OCI-LY3 (cell line): ENCODE data around the gene BRSK2.

ENCODE experiments used
- H2AFZ ChIP-seq: fragments of 200-600, 300-600 bp; shearing (Covaris generic); 2 replicates; pipeline ENCODE4 v1.6.0; 2014; ENCODE audit warnings: antibody characterized with exemption, low read depth, low read length
- H3K27ac ChIP-seq: fragments of 200-600, 300-600 bp; sonication (generic); 2 replicates; pipeline ENCODE4 v1.5.1; 2014; ENCODE audit warnings: mild to moderate bottlenecking, low read length, moderate library complexity, mixed read lengths
- H3K27me3 ChIP-seq: fragments of 200-600, 300-600 bp; sonication (generic); 2 replicates; pipeline ENCODE4 v1.6.1; 2014; ENCODE audit warnings: low read depth, low read length, mixed read lengths
- H3K36me3 ChIP-seq: fragments of 200-600, 300-600 bp; sonication (generic); replicated peaks from 2 replicates; pipeline ENCODE3; 2014; ENCODE audit warnings: low read depth, low read length, mixed read lengths
- H3K4me1 ChIP-seq: fragments of 300-600, 200-600 bp; sonication (generic); 2 replicates; pipeline ENCODE4 v1.6.1; 2014; ENCODE audit warnings: low read length, mixed read lengths
- H3K4me2 ChIP-seq: fragments of 200-600, 300-600 bp; sonication (generic); 2 replicates; pipeline ENCODE4 v1.6.1; 2014; ENCODE audit warnings: low read length, mixed read lengths
- H3K4me3 ChIP-seq: fragments of 300-600, 200-600 bp; sonication (generic); 2 replicates; pipeline ENCODE4 v1.5.1; 2014; ENCODE audit warnings: antibody characterized with exemption, mild to moderate bottlenecking, low read length, moderate library complexity
- H3K79me2 ChIP-seq: fragments of 300-600, 200-600 bp; shearing (Covaris generic); 2 replicates; pipeline ENCODE4 v1.6.1; 2014; ENCODE audit warnings: mild to moderate bottlenecking, low read length, mixed read lengths
- H3K9ac ChIP-seq: fragments of 300-600, 200-600 bp; shearing (Covaris generic); 2 replicates; pipeline ENCODE4 v1.6.0; 2014; ENCODE audit warnings: mild to moderate bottlenecking, low read length, moderate library complexity
- H3K9me3 ChIP-seq: fragments of 200-600, 300-600 bp; shearing (Covaris generic); 2 replicates; pipeline ENCODE4 v1.6.1; 2014; ENCODE audit warnings: low read length, mixed read lengths; ENCODE audit not compliant: insufficient read depth
- H4K20me1 ChIP-seq: fragments of 200-600, 300-600 bp; sonication (generic); 2 replicates; pipeline ENCODE4 v1.6.1; 2016; ENCODE audit warnings: low read length, mixed read lengths; ENCODE audit not compliant: insufficient read depth
- CTCF ChIP-seq: fragments of 200-600, 300-600 bp; sonication (generic); IDR thresholded peaks from 2 replicates; pipeline ENCODE4 v1.5.1; 2014; ENCODE audit warnings: antibody characterized with exemption, low read length, low read depth
- EZH2phosphoT487 ChIP-seq: fragments of 200-600 bp; shearing (Covaris generic); IDR thresholded peaks from 2 replicates; pipeline ENCODE4 v1.6.1; 2018; ENCODE audit warnings: antibody characterized with exemption, mixed run types, low read depth

The BRSK2 gene

GRCh38 chr11:1349327-1350041 is 40.2 kb upstream of the BRSK2 start:
- H3K27me3 ChIP-seq = no peaks in the 10 kb centered on the region

GRCh38 chr11:1350086-1350725 is 39.5 kb upstream of the BRSK2 start:
- TF ChIP-seq CTCF (no peak), EZH2phosphoT487 (no peak)
- H3K27me3 ChIP-seq = no peaks in the 10 kb centered on the region
- no peak overlapping the region for H3K4me2 ChIP-seq
- no peak overlapping the region for H3K9ac ChIP-seq
- no peak overlapping the region for H3K4me3 ChIP-seq
- no peak overlapping the region for H2AFZ ChIP-seq
- no peaks in the 10 kb centered on the region for H3K4me1 ChIP-seq
- H4K20me1 ChIP-seq = no peaks in the 10 kb centered on the region
- no peaks in the 10 kb centered on the region for H3K36me3 ChIP-seq
- H3K79me2 ChIP-seq = no peaks in the 10 kb centered on the region
- H3K27ac ChIP-seq = no peak overlapping the region
- H3K9me3 ChIP-seq = no peaks in the 10 kb centered on the region

More at GRCh38 chr11:1349327-1350041, 40.2 kb upstream of the BRSK2 start:
- TF ChIP-seq CTCF (no peak), EZH2phosphoT487 (no peak)
- H3K9ac ChIP-seq = no peak overlapping the region
- no peak overlapping the region for H3K27ac ChIP-seq
- no peaks in the 10 kb centered on the region for H3K9me3 ChIP-seq
- no peaks in the 10 kb centered on the region for H4K20me1 ChIP-seq
- H3K36me3 ChIP-seq = no peaks in the 10 kb centered on the region
- no peak overlapping the region for H3K4me3 ChIP-seq
- H3K4me2 ChIP-seq = no peak overlapping the region
- no peak overlapping the region for H2AFZ ChIP-seq
- no peaks in the 10 kb centered on the region for H3K4me1 ChIP-seq
- H3K79me2 ChIP-seq = no peaks in the 10 kb centered on the region

- TF ChIP-seq EZH2phosphoT487 (no peak), CTCF (no peak)
- H3K4me2 ChIP-seq = no peak overlapping the region
- H3K79me2 ChIP-seq = no peaks in the 10 kb centered on the region
- no peak overlapping the region for H3K9ac ChIP-seq
- H3K27me3 ChIP-seq = no peaks in the 10 kb centered on the region
- H3K4me3 ChIP-seq = no peak overlapping the region
- H4K20me1 ChIP-seq = no peaks in the 10 kb centered on the region
- H3K27ac ChIP-seq = no peak overlapping the region
- no peak overlapping the region for H2AFZ ChIP-seq
- no peaks in the 10 kb centered on the region for H3K36me3 ChIP-seq
- no peaks in the 10 kb centered on the region for H3K9me3 ChIP-seq
- no peaks in the 10 kb centered on the region for H3K4me1 ChIP-seq
Observed at GRCh38 chr11:1351278-1351937, 38.3 kb upstream of the BRSK2 start.

- Histone ChIP-seq H3K27ac (no peak overlapping the region), H3K79me2 (no peaks in the 10 kb centered on the region), H4K20me1 (no peaks in the 10 kb centered on the region), H3K36me3 (no peaks in the 10 kb centered on the region), H2AFZ (no peak overlapping the region), H3K4me3 (no peak overlapping the region), H3K4me1 (no peaks in the 10 kb centered on the region), H3K27me3 (no peaks in the 10 kb centered on the region), H3K9ac (no peak overlapping the region), H3K9me3 (no peaks in the 10 kb centered on the region), H3K4me2 (no peak overlapping the region)
- TF ChIP-seq EZH2phosphoT487 (no peak), CTCF (no peak)
Observed at GRCh38 chr11:1352696-1353382, 36.9 kb upstream of the BRSK2 start.
